ENCODE data around the gene PODXL2.

The PODXL2 gene

GRCh38 chr3:127697551-127698240 is 68.7 kb downstream of the PODXL2 start:
- Histone ChIP-seq H3K4me3 (peak overlapping the region; percentile 4 to 38), H3K9me3 (no peaks in the 10 kb centered on the region), H3K36me3 (peaks cover 0 to 11% (median 11%) of the 10 kb centered on the region in 3 donors), H3K4me1 (peaks cover 7 to 67% (median 52%) of the 10 kb centered on the region in 4 donors), H3K27ac (peak overlapping the region; percentile 82 to 96), H3K27me3 (no peaks in the 10 kb centered on the region)
- intact Hi-C loops (cut with DNase I; ENCODE audit: low total_unique reads), result loop anchor here (2.0 kb wide), 1 partner anchor 125 kb away; the partner anchor contains the start of gene MGLL
- TF ChIP-seq CTCF (IDR thresholded peaks at IDR 0.05), result peak in 1 of 2 experiments; percentile 9
- peak; percentile 95 to 96 for DNase-seq

GRCh38 chr3:127698286-127698685 is 69.3 kb downstream of the PODXL2 start:
- intact Hi-C loops (cut with DNase I; ENCODE audit: low total_unique reads), result no loop called here
- Histone ChIP-seq H3K4me1 (peaks cover 7 to 73% (median 57%) of the 10 kb centered on the region in 4 donors), H3K4me3 (no peak overlapping the region), H3K27me3 (no peaks in the 10 kb centered on the region), H3K9me3 (no peaks in the 10 kb centered on the region), H3K27ac (peak overlapping the region; percentile 82 to 96), H3K36me3 (peaks cover 0 to 10% (median 5%) of the 10 kb centered on the region in 3 donors)
- TF ChIP-seq CTCF (IDR thresholded peaks at IDR 0.05), result no peak
- peak in 1 of 2 donors; percentile 65 for DNase-seq

- no peak overlapping the region for H3K4me3 ChIP-seq
- peaks cover 0 to 5% (median 0%) of the 10 kb centered on the region in 3 donors for H3K36me3 ChIP-seq
- peaks cover 7 to 77% (median 58%) of the 10 kb centered on the region in 4 donors for H3K4me1 ChIP-seq
- intact Hi-C loops (cut with DNase I; ENCODE audit: low total_unique reads), result no loop called here
- H3K9me3 ChIP-seq, result no peaks in the 10 kb centered on the region
- peak in 1 of 2 donors; percentile 66 for DNase-seq
- TF ChIP-seq CTCF (IDR thresholded peaks at IDR 0.05), result no peak
- H3K27ac ChIP-seq, result peak overlapping the region; percentile 82 to 96
- H3K27me3 ChIP-seq, result no peaks in the 10 kb centered on the region
Observed at GRCh38 chr3:127698691-127699415, 69.9 kb downstream of the PODXL2 start.

- Histone ChIP-seq H3K36me3 (peaks cover 0 to 4% (median 0%) of the 10 kb centered on the region in 3 donors), H3K4me1 (peaks cover 7 to 77% (median 58%) of the 10 kb centered on the region in 4 donors), H3K27ac (peak overlapping the region; percentile 82 to 96), H3K27me3 (no peaks in the 10 kb centered on the region), H3K9me3 (no peaks in the 10 kb centered on the region), H3K4me3 (no peak overlapping the region)
- intact Hi-C loops (cut with DNase I; ENCODE audit: low total_unique reads), result no loop called here
- TF ChIP-seq CTCF (IDR thresholded peaks at IDR 0.05), result no peak
- DNase-seq, result peak in 1 of 2 donors; percentile 56
Observed at GRCh38 chr3:127699416-127700300, 70.7 kb downstream of the PODXL2 start.

- intact Hi-C loops (cut with DNase I; ENCODE audit: low total_unique reads), result no loop called here
- Histone ChIP-seq H3K4me3 (no peak overlapping the region), H3K36me3 (no peaks in the 10 kb centered on the region), H3K9me3 (no peaks in the 10 kb centered on the region), H3K4me1 (peaks cover 7 to 79% (median 58%) of the 10 kb centered on the region in 4 donors), H3K27me3 (no peaks in the 10 kb centered on the region), H3K27ac (peak overlapping the region in 1 of 2 donors; percentile 82)
- no peak for TF ChIP-seq CTCF (IDR thresholded peaks at IDR 0.05)
- peak in 1 of 2 donors; percentile 56 for DNase-seq
Observed at GRCh38 chr3:127700406-127700805, 71.4 kb downstream of the PODXL2 start.
